ENCODE measurements around the gene RUNX2. TPM values are rescaled to one million over a fixed set of nuclear protein-coding genes. Genes with fewer than 3 reads are reported as not detected.

Gene RUNX2
- total and polyA plus RNA-seq, 9 of the 15 experiments (the other 6 are each of a cell fraction or from before 2014, with no cell fraction given), result 0.29 to 1.00 (median 0.43) TPM

DNA sequence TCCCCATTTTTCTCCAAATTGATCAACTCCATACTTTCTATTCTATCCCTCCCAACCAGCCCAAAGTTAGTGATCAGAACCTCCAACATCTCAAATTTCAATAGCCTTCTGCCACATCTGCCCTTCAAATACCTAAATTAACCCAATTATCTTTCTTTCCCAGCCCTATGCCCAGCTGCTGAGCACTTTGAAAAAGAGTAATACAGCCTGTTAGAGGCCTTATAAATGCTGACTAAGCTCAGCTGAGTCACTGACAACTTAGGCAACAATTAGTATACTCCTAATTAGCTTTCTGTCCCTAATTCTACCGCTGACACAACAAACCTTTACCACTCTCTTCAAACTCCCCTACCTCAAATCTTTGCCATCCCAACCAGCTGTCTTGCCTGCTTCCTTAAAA lies 23.5 kb downstream of the RUNX2 start (continued):
- TF ChIP-seq PML (IDR thresholded peaks at IDR 0.05; ENCODE audit: low read length) (no peak), ZNF408 (CRISPR knock-in tag; IDR thresholded peaks at IDR 0.05; ENCODE audit: low read depth) (no peak), CCNT2 (IDR thresholded peaks at IDR 0.05; ENCODE audit: borderline replicate concordance, extremely low read depth, insufficient read length, low read depth, low read length) (no peak), YBX1 (IDR thresholded peaks at IDR 0.05) (no peak), CHD4 (IDR thresholded peaks at IDR 0.05; ENCODE audit: insufficient read depth, insufficient replicate concordance, low read depth, low read length, poor library complexity, severe bottlenecking) (no peak), TAL1 (IDR thresholded peaks at IDR 0.05) (0 out of 2 replicates have a peak, but pooled peaks have one; percentile 30), KLF1 (tag; IDR thresholded peaks at IDR 0.05) (no peak), NBN (IDR thresholded peaks at IDR 0.05; ENCODE audit: low read depth) (no peak), DACH1 (IDR thresholded peaks at IDR 0.05; ENCODE audit: partially characterized antibody) (peak; percentile 90), ZFP30 (CRISPR knock-in tag; IDR thresholded peaks at IDR 0.05; ENCODE audit: borderline replicate concordance) (no peak), ZNF124 (CRISPR knock-in tag; IDR thresholded peaks at IDR 0.05) (no peak), MEF2D (tag; conservative IDR thresholded peaks at IDR 0.05; ENCODE audit: low read depth) (no peak), SMARCB1 (IDR thresholded peaks at IDR 0.05; ENCODE audit: insufficient read length, low read depth) (no peak), CEBPB (tag; IDR thresholded peaks at IDR 0.05) (peak; percentile 84), MED1 (CRISPR knock-in tag; IDR thresholded peaks at IDR 0.05; ENCODE audit: borderline replicate concordance) (no peak), ADNP (tag; IDR thresholded peaks at IDR 0.05) (no peak)
- TF ChIP-seq, protein P1, sequence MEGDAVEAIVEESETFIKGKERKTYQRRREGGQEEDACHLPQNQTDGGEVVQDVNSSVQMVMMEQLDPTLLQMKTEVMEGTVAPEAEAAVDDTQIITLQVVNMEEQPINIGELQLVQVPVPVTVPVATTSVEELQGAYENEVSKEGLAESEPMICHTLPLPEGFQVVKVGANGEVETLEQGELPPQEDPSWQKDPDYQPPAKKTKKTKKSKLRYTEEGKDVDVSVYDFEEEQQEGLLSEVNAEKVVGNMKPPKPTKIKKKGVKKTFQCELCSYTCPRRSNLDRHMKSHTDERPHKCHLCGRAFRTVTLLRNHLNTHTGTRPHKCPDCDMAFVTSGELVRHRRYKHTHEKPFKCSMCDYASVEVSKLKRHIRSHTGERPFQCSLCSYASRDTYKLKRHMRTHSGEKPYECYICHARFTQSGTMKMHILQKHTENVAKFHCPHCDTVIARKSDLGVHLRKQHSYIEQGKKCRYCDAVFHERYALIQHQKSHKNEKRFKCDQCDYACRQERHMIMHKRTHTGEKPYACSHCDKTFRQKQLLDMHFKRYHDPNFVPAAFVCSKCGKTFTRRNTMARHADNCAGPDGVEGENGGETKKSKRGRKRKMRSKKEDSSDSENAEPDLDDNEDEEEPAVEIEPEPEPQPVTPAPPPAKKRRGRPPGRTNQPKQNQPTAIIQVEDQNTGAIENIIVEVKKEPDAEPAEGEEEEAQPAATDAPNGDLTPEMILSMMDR (IDR thresholded peaks at IDR 0.05 in 2 of 3, conservative IDR thresholded peaks at IDR 0.05 in 1 of 3; ENCODE audit: insufficient read depth in 2 of 3, low read depth in 1 of 3, low read length in 3 of 3), result no peak
- TF ChIP-seq, protein P2, sequence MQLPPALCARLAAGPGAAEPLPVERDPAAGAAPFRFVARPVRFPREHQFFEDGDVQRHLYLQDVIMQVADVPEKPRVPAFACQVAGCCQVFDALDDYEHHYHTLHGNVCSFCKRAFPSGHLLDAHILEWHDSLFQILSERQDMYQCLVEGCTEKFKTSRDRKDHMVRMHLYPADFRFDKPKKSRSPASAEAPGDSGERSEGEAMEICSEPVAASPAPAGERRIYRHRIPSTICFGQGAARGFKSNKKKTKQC (CRISPR knock-in tag; IDR thresholded peaks at IDR 0.05), result no peak
- TF ChIP-seq, protein P3, sequence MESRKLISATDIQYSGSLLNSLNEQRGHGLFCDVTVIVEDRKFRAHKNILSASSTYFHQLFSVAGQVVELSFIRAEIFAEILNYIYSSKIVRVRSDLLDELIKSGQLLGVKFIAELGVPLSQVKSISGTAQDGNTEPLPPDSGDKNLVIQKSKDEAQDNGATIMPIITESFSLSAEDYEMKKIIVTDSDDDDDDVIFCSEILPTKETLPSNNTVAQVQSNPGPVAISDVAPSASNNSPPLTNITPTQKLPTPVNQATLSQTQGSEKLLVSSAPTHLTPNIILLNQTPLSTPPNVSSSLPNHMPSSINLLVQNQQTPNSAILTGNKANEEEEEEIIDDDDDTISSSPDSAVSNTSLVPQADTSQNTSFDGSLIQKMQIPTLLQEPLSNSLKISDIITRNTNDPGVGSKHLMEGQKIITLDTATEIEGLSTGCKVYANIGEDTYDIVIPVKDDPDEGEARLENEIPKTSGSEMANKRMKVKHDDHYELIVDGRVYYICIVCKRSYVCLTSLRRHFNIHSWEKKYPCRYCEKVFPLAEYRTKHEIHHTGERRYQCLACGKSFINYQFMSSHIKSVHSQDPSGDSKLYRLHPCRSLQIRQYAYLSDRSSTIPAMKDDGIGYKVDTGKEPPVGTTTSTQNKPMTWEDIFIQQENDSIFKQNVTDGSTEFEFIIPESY (CRISPR knock-in tag; IDR thresholded peaks at IDR 0.05), result no peak
- TF ChIP-seq, protein P4, sequence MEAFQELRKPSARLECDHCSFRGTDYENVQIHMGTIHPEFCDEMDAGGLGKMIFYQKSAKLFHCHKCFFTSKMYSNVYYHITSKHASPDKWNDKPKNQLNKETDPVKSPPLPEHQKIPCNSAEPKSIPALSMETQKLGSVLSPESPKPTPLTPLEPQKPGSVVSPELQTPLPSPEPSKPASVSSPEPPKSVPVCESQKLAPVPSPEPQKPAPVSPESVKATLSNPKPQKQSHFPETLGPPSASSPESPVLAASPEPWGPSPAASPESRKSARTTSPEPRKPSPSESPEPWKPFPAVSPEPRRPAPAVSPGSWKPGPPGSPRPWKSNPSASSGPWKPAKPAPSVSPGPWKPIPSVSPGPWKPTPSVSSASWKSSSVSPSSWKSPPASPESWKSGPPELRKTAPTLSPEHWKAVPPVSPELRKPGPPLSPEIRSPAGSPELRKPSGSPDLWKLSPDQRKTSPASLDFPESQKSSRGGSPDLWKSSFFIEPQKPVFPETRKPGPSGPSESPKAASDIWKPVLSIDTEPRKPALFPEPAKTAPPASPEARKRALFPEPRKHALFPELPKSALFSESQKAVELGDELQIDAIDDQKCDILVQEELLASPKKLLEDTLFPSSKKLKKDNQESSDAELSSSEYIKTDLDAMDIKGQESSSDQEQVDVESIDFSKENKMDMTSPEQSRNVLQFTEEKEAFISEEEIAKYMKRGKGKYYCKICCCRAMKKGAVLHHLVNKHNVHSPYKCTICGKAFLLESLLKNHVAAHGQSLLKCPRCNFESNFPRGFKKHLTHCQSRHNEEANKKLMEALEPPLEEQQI (IDR thresholded peaks at IDR 0.05), result peak; percentile 53; the same call in 1 of the 2 replicates
- TF ChIP-seq, protein P5, sequence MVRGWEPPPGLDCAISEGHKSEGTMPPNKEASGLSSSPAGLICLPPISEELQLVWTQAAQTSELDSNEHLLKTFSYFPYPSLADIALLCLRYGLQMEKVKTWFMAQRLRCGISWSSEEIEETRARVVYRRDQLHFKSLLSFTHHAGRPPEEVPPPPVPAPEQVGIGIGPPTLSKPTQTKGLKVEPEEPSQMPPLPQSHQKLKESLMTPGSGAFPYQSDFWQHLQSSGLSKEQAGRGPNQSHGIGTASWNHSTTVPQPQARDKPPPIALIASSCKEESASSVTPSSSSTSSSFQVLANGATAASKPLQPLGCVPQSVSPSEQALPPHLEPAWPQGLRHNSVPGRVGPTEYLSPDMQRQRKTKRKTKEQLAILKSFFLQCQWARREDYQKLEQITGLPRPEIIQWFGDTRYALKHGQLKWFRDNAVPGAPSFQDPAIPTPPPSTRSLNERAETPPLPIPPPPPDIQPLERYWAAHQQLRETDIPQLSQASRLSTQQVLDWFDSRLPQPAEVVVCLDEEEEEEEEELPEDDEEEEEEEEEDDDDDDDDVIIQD (CRISPR knock-in tag; IDR thresholded peaks at IDR 0.05), result no peak

All from K562 (cell line).